CD4-positive, alpha-beta T cell treated with Interleukin-15 for 1 hour (primary cell): Measurements from ENCODE around the gene PIAS3.
A peak's percentile ranks its signal among the peaks of the same experiment; 100 is the strongest.
"Not testable (repeated sequence)": the region's sequence is repeated elsewhere in the genome, so short reads cannot be mapped to it uniquely, and the experiment has no call there.

Experiments
- DNase-seq: peaks from one replicate; pipeline ENCODE4 v3.0.0-alpha.2; 2020

PIAS3 gene

GRCh38 chr1:145871994-145872924 is 13.4 kb upstream of the PIAS3 start:
- DNase-seq, result no peak

- DNase-seq, result no peak
Observed at GRCh38 chr1:145868232-145868631, 9.4 kb upstream of the PIAS3 start.

GRCh38 chr1:145863282-145864018 is 4.6 kb upstream of the PIAS3 start:
- no peak for DNase-seq

- peak; percentile 75 for DNase-seq
Observed at GRCh38 chr1:145859491-145860023, 676 bp upstream of the PIAS3 start.

- peak; percentile 65 for DNase-seq
Observed at GRCh38 chr1:145858238-145858900, 512 bp downstream of the PIAS3 start.

- no peak for DNase-seq
Observed at GRCh38 chr1:145857170-145857569, 1.7 kb downstream of the PIAS3 start.

GRCh38 chr1:145855426-145855948 is 3.4 kb downstream of the PIAS3 start:
- DNase-seq, result no peak

GRCh38 chr1:145849356-145850160 is 9.3 kb downstream of the PIAS3 start:
- no peak for DNase-seq

GRCh38 chr1:145847827-145848226 is 11.1 kb downstream of the PIAS3 start:
- DNase-seq, result no peak

- peak; percentile 24 for DNase-seq
Observed at GRCh38 chr1:145846201-145846612, 12.7 kb downstream of the PIAS3 start.

GRCh38 chr1:145845514-145846161 is 13.2 kb downstream of the PIAS3 start, which contains the start of gene NUDT17:
NUDT17 (plus strand) TSS chr1:145845630; CDS start chr1:145845641, 11 bp downstream.
- peak; percentile 72 for DNase-seq

GRCh38 chr1:145845144-145845513 is 13.8 kb downstream of the PIAS3 start:
- DNase-seq, result no peak

GRCh38 chr1:145843031-145843430 is 15.8 kb downstream of the PIAS3 start:
- DNase-seq, result no peak

- no peak for DNase-seq
Observed at GRCh38 chr1:145837656-145838055, 21.2 kb downstream of the PIAS3 start.

- not testable (repeated sequence) for DNase-seq
Observed at GRCh38 chr1:145830810-145831209, 28.1 kb downstream of the PIAS3 start.

GRCh38 chr1:145828367-145829026 is 30.4 kb downstream of the PIAS3 start:
- DNase-seq, result no peak

- DNase-seq, result no peak
Observed at GRCh38 chr1:145827966-145828365, 30.9 kb downstream of the PIAS3 start.

GRCh38 chr1:145826030-145826429 is 32.9 kb downstream of the PIAS3 start:
- DNase-seq, result no peak

- DNase-seq, result no peak
Observed at GRCh38 chr1:145824499-145824842, 34.4 kb downstream of the PIAS3 start.

- DNase-seq, result peak; percentile 88
Observed at GRCh38 chr1:145823565-145824498, 35.0 kb downstream of the PIAS3 start, which contains the start of the genes POLR3C and RNF115. POLR3C (plus strand) TSS chr1:145824200; CDS start chr1:145825777, 1,577 bp downstream. RNF115 (minus strand) TSS chr1:145824095; CDS start chr1:145823873, 222 bp downstream.
